Smooth muscle cell (in vitro differentiated cells): ENCODE data around the gene GPRIN1. TPM values are rescaled to one million over a fixed set of nuclear protein-coding genes. Genes with fewer than 3 reads are reported as not detected.
"Not testable (repeated sequence)": the region's sequence is repeated elsewhere in the genome, so short reads cannot be mapped to it uniquely, and the experiment has no call there.

Experiments
- DNase-seq: peaks from one replicate; lab custom pipeline; 2025; ENCODE audit not compliant: unreplicated experiment; lab: John Stamatoyannopoulos, UW
- H2AFZ ChIP-seq: fragments of 200-600 bp; sonication (generic); 2 replicates; pipeline ENCODE4 v1.6.0; 2016; ENCODE audit warnings: antibody characterized with exemption, low read depth, mild to moderate bottlenecking
- H3F3A ChIP-seq: fragments of 200-600 bp; sonication (generic); 2 replicates; pipeline ENCODE4 v1.6.0; 2017; ENCODE audit warnings: antibody characterized with exemption, low read depth
- H3K27ac ChIP-seq: fragments of 200-600 bp; sonication (generic); 2 replicates; pipeline ENCODE4 v1.5.1; 2016; ENCODE audit warnings: low read depth, mild to moderate bottlenecking
- H3K27me3 ChIP-seq: fragments of 200-600 bp; sonication (generic); 2 replicates; pipeline ENCODE4 v1.6.1; 2016; ENCODE audit warnings: low read depth, mild to moderate bottlenecking
- H3K36me3 ChIP-seq: fragments of 200-600 bp; sonication (generic); 2 replicates; pipeline ENCODE4 v1.5.1; 2016; ENCODE audit warnings: low read depth
- H3K4me1 ChIP-seq: fragments of 200-600 bp; sonication (generic); 2 replicates; pipeline ENCODE4 v1.5.1; 2016; ENCODE audit warnings: low read depth
- H3K4me2 ChIP-seq: fragments of 200-600 bp; sonication (generic); 2 replicates; pipeline ENCODE4 v1.6.0; 2016; ENCODE audit warnings: mild to moderate bottlenecking
- H3K4me3 ChIP-seq: fragments of 200-600 bp; sonication (generic); 2 replicates; pipeline ENCODE4 v1.5.1; 2016; ENCODE audit warnings: mild to moderate bottlenecking
- H3K79me2 ChIP-seq: fragments of 200-600 bp; sonication (generic); 2 replicates; pipeline ENCODE4 v1.6.0; 2016; ENCODE audit warnings: low read depth, mild to moderate bottlenecking
- H3K9ac ChIP-seq: fragments of 200-600 bp; sonication (generic); 2 replicates; pipeline ENCODE4 v1.6.0; 2016; ENCODE audit warnings: low read depth
- H3K9me3 ChIP-seq: fragments of 200-600 bp; sonication (generic); replicated peaks from 2 replicates; pipeline ENCODE4 v1.5.1; 2016; ENCODE audit warnings: low read depth
- H4K20me1 ChIP-seq: fragments of 200-600 bp; sonication (generic); 2 replicates; pipeline ENCODE4 v1.6.0; 2016; ENCODE audit warnings: low read depth
- WGBS: methylation state at CpG from one replicate; pipeline ENCODE4 v1.1.7; 2016; ENCODE audit warnings: low lambda C conversion rate; 5-methylcytosine and 5-hydroxymethylcytosine counted together
- polyA plus RNA-seq: library from polyadenylated mRNA; unstranded; fragments of >200 nt; fragmentation: Nextera tagmentation; extraction: Ambion mirVana; gene quantifications from 2 replicates; pipeline ENCODE4 v1.2.1, GENCODE V29; 2016
- total RNA-seq: library from RNA; depleted of rRNA; stranded (reverse); fragments of >200 nt; gene quantifications from 2 replicates; pipeline ENCODE4 v1.2.3, GENCODE V29; 2014
- TF ChIP-seq, protein P1 (sequence below): fragments of 200-600 bp; sonication (generic); IDR thresholded peaks from 2 replicates; pipeline ENCODE4 v1.5.1; 2017; ENCODE audit warnings: borderline replicate concordance, mild to moderate bottlenecking, antibody characterized with exemption; ENCODE audit not compliant: insufficient read depth, poor library complexity, severe bottlenecking

Gene GPRIN1
- total and polyA plus RNA-seq, 2 experiments from 2014 or later = 2.1 to 3.6 TPM

DNA sequence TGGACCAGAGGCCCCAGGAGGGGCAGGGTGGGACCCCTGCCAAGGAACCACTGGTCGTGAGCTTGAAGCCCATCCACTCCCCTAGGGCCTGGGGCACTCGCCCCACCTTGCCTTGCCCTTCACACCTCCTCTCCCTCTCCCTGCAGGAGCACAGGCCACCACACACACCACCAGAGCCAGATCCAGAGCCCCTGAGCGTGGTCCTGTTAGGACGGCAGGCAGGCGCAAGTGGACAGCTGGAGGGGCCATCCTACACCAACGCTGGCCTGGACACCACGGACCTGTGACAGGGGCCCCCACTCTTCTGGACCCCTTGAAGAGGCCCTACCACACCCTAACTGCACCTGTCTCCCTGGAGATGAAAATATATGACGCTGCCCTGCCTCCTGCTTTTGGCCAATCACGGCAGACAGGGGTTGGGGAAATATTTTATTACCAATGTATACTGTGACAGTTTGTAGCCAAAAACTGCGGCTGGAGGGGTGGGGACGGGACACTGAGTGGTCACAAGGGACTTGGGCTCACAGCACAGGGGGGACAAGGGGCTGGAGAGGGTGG lies 14.5 kb downstream of the GPRIN1 start:
- DNase-seq = no peak
- Histone ChIP-seq H3K79me2 (no peaks in the 10 kb centered on the region), H3K4me1 (no peaks in the 10 kb centered on the region), H3K27ac (no peak overlapping the region), H3K9ac (no peak overlapping the region), H3F3A (no peaks in the 10 kb centered on the region), H3K4me3 (no peak overlapping the region), H3K36me3 (no peaks in the 10 kb centered on the region), H2AFZ (no peak overlapping the region), H3K4me2 (no peak overlapping the region), H4K20me1 (no peaks in the 10 kb centered on the region), H3K27me3 (peaks cover 17% of the 10 kb centered on the region), H3K9me3 (no peaks in the 10 kb centered on the region)
- 89% methylated on average over 11 of the region's 11 CpGs for WGBS
- TF ChIP-seq, protein P1, sequence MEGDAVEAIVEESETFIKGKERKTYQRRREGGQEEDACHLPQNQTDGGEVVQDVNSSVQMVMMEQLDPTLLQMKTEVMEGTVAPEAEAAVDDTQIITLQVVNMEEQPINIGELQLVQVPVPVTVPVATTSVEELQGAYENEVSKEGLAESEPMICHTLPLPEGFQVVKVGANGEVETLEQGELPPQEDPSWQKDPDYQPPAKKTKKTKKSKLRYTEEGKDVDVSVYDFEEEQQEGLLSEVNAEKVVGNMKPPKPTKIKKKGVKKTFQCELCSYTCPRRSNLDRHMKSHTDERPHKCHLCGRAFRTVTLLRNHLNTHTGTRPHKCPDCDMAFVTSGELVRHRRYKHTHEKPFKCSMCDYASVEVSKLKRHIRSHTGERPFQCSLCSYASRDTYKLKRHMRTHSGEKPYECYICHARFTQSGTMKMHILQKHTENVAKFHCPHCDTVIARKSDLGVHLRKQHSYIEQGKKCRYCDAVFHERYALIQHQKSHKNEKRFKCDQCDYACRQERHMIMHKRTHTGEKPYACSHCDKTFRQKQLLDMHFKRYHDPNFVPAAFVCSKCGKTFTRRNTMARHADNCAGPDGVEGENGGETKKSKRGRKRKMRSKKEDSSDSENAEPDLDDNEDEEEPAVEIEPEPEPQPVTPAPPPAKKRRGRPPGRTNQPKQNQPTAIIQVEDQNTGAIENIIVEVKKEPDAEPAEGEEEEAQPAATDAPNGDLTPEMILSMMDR = no peak

DNA sequence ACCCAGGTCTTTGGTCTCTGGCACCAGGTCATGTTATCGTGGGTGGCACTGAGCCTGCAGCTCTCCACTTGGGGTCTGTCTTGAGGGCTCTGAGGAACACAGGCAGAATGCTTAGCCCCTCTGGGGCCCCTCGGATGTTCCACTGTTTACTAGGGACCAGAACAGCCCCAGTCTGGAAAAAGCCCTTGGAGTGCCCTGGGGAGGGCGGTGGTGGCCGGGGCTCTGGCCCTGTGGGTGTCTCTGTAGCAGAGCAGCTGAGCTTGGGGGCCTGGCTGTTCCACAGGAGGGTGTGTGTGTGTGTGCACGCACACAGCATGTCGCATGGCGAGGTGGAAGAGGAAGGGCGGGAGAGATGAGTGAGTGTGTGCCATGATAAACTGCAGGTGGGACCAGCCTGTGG lies 15.4 kb downstream of the GPRIN1 start:
- no peak overlapping the region for H3K9ac ChIP-seq
- no peaks in the 10 kb centered on the region for H3F3A ChIP-seq
- DNase-seq = no peak
- H3K9me3 ChIP-seq = no peaks in the 10 kb centered on the region
- no peak overlapping the region for H3K4me2 ChIP-seq
- H3K27me3 ChIP-seq = peaks cover 17% of the 10 kb centered on the region
- H3K4me3 ChIP-seq = no peak overlapping the region
- 93% methylated on average over 4 of the region's 8 CpGs for WGBS
- no peak overlapping the region for H3K27ac ChIP-seq
- no peaks in the 10 kb centered on the region for H3K36me3 ChIP-seq
- TF ChIP-seq, protein P1 = no peak
- no peaks in the 10 kb centered on the region for H3K79me2 ChIP-seq
- H2AFZ ChIP-seq = no peak overlapping the region
- H4K20me1 ChIP-seq = no peaks in the 10 kb centered on the region
- H3K4me1 ChIP-seq = no peaks in the 10 kb centered on the region

DNA sequence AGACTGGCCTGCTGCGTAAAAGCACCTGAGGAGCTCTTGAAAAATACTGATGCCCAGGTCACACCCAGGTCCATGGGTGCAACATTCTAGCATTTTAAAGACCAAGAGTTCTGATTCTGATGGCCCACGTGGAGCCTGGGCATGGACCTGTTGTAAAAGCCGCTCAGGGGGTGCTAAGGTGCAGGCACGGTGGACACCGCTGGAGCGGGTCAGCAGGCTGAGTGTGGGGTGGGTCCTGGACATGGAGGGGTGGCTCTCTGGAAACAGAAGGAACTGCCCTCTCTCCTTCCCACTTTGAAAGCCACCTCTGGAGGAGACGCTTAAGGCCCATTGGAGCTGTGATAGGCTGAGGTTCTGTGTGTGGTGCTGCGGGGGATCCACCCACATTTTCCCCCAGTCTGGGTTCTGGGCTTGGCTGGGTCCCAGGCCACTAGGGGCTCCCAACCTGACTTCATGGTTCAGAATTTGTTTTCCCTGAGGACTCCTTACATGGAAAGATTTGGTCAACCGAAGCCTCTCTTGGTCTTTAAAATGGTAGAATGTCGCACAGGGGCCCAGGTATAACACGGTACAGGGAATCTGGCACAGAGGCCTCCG lies 16.6 kb downstream of the GPRIN1 start:
- Histone ChIP-seq H3K4me3 (no peak overlapping the region), H3K27me3 (peaks cover 17% of the 10 kb centered on the region), H3K36me3 (no peaks in the 10 kb centered on the region), H3K4me2 (no peak overlapping the region), H3K9ac (no peak overlapping the region), H3F3A (no peaks in the 10 kb centered on the region), H3K4me1 (no peaks in the 10 kb centered on the region), H2AFZ (no peak overlapping the region), H3K27ac (no peak overlapping the region), H4K20me1 (no peaks in the 10 kb centered on the region), H3K9me3 (no peaks in the 10 kb centered on the region), H3K79me2 (no peaks in the 10 kb centered on the region)
- WGBS = 90% methylated on average over 12 of the region's 12 CpGs
- DNase-seq = no peak
- TF ChIP-seq, protein P1 = no peak

DNA sequence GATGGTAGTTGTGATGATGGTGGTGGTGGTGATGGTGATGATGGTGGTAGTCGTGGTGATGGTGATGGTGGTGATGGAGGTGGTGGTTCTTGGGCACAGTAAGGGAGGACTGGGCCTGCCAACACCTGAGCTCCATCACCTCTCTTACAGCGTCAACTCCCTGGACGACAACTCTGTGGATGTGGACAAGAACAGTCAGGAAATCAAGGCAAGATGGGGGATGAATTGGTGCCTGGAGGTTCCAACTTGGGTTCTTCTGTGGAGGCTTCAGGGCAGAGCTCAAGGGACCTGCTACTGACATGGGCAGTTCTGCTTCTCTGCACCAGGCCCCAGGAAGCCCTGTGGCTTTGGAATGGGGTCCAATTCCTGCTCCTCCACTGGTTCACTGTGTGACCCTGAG lies 17.4 kb downstream of the GPRIN1 start:
- TF ChIP-seq, protein P1 = no peak
- H3K4me1 ChIP-seq = no peaks in the 10 kb centered on the region

DNA sequence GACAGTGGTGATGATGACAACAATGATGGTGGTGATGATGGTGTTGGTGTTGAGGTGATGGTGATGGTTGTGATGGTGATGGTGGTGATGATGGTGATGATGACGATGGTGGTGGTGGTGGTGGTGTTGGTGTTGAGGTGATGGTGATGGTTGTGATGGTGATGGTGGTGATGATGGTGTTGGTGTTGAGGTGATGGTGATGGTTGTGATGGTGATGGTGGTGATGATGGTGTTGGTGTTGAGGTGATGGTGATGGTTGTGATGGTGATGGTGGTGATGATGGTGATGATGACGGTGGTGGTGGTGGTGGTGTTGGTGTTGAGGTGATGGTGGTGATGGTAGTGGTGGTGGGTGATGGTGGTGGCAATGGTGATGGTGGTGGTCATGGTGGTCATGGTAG lies 18.3 kb downstream of the GPRIN1 start:
- not testable (repeated sequence) for H3K9ac ChIP-seq, H4K20me1 ChIP-seq, H3K79me2 ChIP-seq, H3F3A ChIP-seq, H3K27ac ChIP-seq, H3K36me3 ChIP-seq, H2AFZ ChIP-seq, H3K9me3 ChIP-seq, H3K4me1 ChIP-seq, DNase-seq, H3K4me2 ChIP-seq, H3K4me3 ChIP-seq
- WGBS = 38% methylated on average over 2 of the region's 2 CpGs
- H3K27me3 ChIP-seq = peaks cover 13% of the 10 kb centered on the region

More for the DNA sequence above, 17.4 kb downstream of the GPRIN1 start:
- Histone ChIP-seq H3K79me2 (no peaks in the 10 kb centered on the region), H3K9me3 (no peaks in the 10 kb centered on the region), H3K27me3 (peaks cover 13% of the 10 kb centered on the region), H3K9ac (no peak overlapping the region), H3K4me3 (no peak overlapping the region), H2AFZ (no peak overlapping the region), H3K27ac (no peak overlapping the region), H3K4me2 (no peak overlapping the region), H3K36me3 (no peaks in the 10 kb centered on the region), H3F3A (no peaks in the 10 kb centered on the region), H4K20me1 (no peaks in the 10 kb centered on the region)
- DNase-seq = no peak
- 85% methylated on average over 3 of the region's 3 CpGs for WGBS
